Cardiac fibroblast (primary cell): ENCODE data around the gene MTMR10.

ENCODE experiments used
- DNase-seq, 2 donors: peaks; one replicate each; pipeline versions ENCODE4 v3.0.0 to v3.0.0-alpha.2; 2010; ENCODE audit warnings: low read depth in 2 of 2
- H3K4me3 ChIP-seq, 2 donors: replicated peaks in 1 of 2; 1 replicate in 1 of 2; 2 replicates in 1 of 2; pipeline ENCODE4 v1.5.1; 2011; ENCODE audit warnings: low read depth in 2 of 2, low read length in 2 of 2, mild to moderate bottlenecking in 2 of 2, moderate library complexity in 1 of 2
- TF ChIP-seq, protein P1 (sequence below): IDR thresholded peaks from one replicate; pipeline ENCODE4 v1.5.1; 2011; ENCODE audit warnings: low read depth, mild to moderate bottlenecking, low read length, inconsistent platforms

Gene MTMR10

GRCh38 chr15:30939161-30939560 is 52.3 kb downstream of the MTMR10 start:
- DNase-seq: no peak
- H3K4me3 ChIP-seq: no peak overlapping the region
- TF ChIP-seq, protein P1, sequence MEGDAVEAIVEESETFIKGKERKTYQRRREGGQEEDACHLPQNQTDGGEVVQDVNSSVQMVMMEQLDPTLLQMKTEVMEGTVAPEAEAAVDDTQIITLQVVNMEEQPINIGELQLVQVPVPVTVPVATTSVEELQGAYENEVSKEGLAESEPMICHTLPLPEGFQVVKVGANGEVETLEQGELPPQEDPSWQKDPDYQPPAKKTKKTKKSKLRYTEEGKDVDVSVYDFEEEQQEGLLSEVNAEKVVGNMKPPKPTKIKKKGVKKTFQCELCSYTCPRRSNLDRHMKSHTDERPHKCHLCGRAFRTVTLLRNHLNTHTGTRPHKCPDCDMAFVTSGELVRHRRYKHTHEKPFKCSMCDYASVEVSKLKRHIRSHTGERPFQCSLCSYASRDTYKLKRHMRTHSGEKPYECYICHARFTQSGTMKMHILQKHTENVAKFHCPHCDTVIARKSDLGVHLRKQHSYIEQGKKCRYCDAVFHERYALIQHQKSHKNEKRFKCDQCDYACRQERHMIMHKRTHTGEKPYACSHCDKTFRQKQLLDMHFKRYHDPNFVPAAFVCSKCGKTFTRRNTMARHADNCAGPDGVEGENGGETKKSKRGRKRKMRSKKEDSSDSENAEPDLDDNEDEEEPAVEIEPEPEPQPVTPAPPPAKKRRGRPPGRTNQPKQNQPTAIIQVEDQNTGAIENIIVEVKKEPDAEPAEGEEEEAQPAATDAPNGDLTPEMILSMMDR: no peak

- H3K4me3 ChIP-seq: no peak overlapping the region
- DNase-seq: no peak
- TF ChIP-seq, protein P1: no peak
Observed at GRCh38 chr15:30933293-30933692, 58.1 kb downstream of the MTMR10 start.

DNA sequence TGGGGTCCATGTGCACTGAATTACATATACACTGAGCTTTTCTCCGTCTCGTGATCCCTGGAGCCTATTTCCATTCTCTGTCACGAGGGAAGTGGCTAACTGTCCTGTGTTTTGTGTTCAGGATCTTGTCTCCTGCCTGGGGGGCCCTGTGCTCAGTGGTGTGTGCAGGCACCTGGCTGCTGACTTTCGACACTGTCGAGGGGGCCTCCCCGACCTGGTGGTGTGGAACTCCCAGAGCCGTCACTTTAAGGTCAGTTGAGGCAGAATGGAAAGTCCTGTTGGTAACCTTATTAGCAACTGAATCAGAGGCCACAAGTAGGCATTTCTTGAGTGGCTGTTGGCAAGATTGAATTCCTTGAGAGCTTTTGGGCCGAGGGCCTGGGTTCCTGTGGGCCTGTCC is 61.0 kb downstream of the MTMR10 start:
- no peak for DNase-seq
- no peak overlapping the region for H3K4me3 ChIP-seq
- TF ChIP-seq, protein P1: no peak

- no peak overlapping the region for H3K4me3 ChIP-seq
- TF ChIP-seq, protein P1: no peak
Observed at GRCh38 chr15:30929982-30930381, 61.4 kb downstream of the MTMR10 start.

DNA sequence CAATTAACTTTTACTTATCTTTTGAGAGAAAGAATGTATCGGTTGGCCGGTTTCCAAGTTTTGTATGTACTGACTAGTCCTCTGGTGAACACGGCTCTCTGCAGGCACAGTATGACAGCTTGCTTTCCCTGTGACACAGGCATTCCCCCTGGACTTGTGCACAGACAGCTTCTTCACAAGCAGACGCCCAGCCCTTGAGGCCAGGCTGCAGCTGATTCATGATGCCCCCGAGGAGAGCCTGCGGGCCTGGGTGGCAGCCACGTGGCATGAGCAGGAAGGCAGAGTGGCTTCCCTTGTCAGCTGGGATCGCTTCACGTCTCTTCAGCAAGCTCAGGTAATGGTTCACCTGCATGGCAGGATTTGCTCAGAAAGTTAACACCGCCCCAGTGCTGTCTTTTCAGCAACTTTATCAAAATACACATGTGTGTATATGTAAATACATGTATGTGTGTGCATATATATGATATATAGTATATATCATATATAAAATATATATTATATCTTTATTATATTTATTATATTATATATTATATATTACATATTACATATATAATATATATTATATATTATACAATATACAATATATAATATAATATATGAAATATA is 62.3 kb downstream of the MTMR10 start:
- no peak overlapping the region for H3K4me3 ChIP-seq
- TF ChIP-seq, protein P1: no peak
- DNase-seq: no peak

More at GRCh38 chr15:30929982-30930381, 61.4 kb downstream of the MTMR10 start:
- no peak for DNase-seq

DNA sequence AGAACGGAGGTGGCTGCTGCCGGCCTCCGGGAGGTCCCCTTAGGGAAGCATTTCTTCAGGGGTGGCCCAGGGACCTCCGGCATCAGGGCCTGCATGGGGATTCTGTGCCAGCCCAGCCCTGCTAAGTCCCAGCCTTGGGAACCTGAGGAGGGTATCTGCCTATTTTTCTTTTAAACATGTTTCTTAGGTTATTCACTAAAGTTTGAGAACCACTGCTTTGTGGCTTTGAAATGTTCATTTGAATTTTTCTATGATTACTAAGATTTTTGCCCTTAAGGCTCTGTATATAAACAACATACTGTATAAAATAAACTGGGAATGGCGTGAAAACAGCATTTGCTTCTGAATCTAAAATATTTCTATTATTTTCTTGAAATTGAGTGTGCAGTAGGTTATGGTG is 63.4 kb downstream of the MTMR10 start:
- H3K4me3 ChIP-seq: no peak overlapping the region
- no peak for DNase-seq
- TF ChIP-seq, protein P1: no peak
